Stimulated activated memory B cell treated with anti-CD40 and anti-IgM and Interleukin-4, amounts not matched to agents 10 μg/mL and 1 μg/mL and 100 μg/mL, for 72 hours (primary cell): ENCODE results near the gene PIK3CG.
"Not testable (repeated sequence)": the region's sequence is repeated elsewhere in the genome, so short reads cannot be mapped to it uniquely, and the experiment has no call there.

Experiments
- ATAC-seq: fragments of 150-1000 bp; cut with Tn5 transposase; 2 replicates; pipeline ENCODE4 v1.10.0; 2021
- H3K27ac Mint-ChIP-seq: one replicate; pipeline ENCODE4 v1.8.0; 2022; ENCODE audit warnings: mild to moderate bottlenecking, mixed read lengths
- H3K27me3 Mint-ChIP-seq: one replicate; pipeline ENCODE4 v1.8.0; 2022; ENCODE audit warnings: mixed read lengths
- H3K36me3 Mint-ChIP-seq: one replicate; pipeline ENCODE4 v1.8.0; 2022; ENCODE audit warnings: mixed read lengths
- H3K4me1 Mint-ChIP-seq: one replicate; pipeline ENCODE4 v1.8.0; 2022; ENCODE audit warnings: mixed read lengths
- H3K4me3 Mint-ChIP-seq: one replicate; pipeline ENCODE4 v1.8.0; 2022; ENCODE audit warnings: mild to moderate bottlenecking, moderate library complexity, mixed read lengths
- H3K9me3 Mint-ChIP-seq: one replicate; pipeline ENCODE4 v1.8.0; 2022; ENCODE audit warnings: mixed read lengths

Gene PIK3CG

DNA sequence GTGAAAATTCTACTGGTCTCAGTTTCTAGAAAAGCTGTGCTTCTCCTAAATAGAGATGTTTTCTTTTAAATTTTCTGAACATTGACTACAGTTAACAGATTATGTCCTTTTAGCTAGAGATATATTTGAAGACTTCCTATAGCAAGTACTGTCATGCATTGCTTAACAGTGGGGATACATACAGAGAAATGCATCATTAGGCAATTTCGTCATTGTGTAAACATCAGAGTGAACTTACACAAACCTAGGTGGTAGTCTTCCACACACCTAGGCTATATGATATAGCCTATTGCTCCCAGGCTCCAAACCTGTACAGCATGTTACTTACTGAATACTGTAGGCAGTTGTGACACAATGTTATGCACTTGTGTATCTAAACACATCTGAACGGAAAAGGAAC, 28.5 kb downstream of the PIK3CG start:
- Mint-ChIP-seq H3K4me3 (no peak overlapping the region), H3K36me3 (peaks cover 78% of the 10 kb centered on the region), H3K4me1 (peaks cover 71% of the 10 kb centered on the region), H3K27me3 (no peaks in the 10 kb centered on the region), H3K27ac (peak overlapping the region; percentile 52), H3K9me3 (peaks cover 4% of the 10 kb centered on the region)
- no peak for ATAC-seq

DNA sequence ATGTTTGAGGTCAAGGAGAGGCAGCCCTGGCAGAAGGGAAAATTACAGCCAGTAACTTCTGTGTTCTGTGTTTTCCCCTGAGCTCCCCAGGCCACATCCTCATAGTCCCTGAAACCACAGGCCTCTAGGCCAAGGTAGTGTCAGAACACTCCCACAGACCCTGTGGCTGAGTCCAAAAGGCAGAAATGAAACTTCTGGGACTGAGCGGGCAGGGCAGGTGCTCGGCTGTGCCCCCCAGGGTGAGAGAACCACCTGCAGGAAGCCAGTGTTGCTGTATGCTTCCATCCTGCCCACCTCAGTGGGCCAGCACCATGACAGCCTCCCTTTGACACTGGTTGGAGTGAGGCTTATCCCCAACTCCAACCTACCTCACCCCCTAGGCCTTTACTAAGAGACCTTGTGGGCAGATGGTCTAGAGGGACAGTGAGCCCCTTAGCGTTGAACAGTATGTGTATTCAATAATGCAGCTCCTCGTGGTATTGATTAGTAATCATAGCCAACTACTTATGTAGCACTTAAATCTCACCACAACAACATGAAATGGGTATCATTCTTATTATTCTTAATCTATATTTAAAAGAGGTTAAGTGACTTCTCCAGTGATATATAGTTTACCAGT, 30.3 kb downstream of the PIK3CG start:
- Mint-ChIP-seq H3K4me1 (peaks cover 80% of the 10 kb centered on the region), H3K36me3 (peaks cover 82% of the 10 kb centered on the region), H3K27ac (peak overlapping the region; percentile 52), H3K27me3 (no peaks in the 10 kb centered on the region), H3K4me3 (no peak overlapping the region), H3K9me3 (peaks cover 7% of the 10 kb centered on the region)
- ATAC-seq = peak; percentile 100

DNA sequence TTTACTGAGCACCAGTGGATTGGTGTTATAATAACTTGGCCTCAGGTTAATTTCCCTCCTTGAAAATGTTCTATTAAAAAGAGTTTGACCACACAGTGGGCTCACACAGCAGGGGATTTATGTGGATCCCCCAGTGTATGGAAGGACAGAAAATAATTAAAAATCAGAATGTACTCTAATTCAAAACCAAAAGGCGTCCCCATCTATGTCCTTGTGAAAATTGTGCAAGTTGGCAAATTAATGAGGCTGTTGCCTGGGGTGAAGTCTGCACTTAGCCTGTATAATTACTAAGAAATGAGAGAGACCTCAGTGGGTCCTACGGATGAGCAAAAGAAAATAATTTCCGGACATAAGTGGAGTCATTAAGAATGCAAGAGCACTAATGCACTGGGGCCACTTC, 31.1 kb downstream of the PIK3CG start:
- Mint-ChIP-seq H3K4me1 (peaks cover 80% of the 10 kb centered on the region), H3K27ac (no peak overlapping the region), H3K27me3 (no peaks in the 10 kb centered on the region), H3K9me3 (peaks cover 7% of the 10 kb centered on the region), H3K36me3 (peaks cover 82% of the 10 kb centered on the region), H3K4me3 (no peak overlapping the region)
- ATAC-seq = no peak

DNA sequence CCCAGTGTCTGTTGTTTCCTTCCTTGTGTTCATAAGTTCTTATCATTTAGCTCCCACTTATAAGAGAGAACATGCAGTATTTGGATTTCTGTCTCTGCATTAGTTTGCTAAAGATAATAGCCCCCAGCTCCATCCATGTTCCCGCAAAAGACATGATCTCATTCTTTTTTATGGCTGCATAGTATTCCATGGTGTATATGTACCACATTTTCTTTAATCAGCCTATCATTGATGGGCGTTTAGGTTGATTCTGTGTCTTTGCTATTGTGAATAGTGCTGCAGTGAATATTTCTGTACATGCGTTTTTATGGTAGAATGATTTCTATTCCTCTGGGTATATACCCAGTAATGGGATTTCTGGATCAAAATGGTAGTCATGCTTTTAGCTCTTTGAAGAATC, 32.5 kb downstream of the PIK3CG start:
- not testable (repeated sequence) for ATAC-seq, H3K4me3 Mint-ChIP-seq, H3K9me3 Mint-ChIP-seq, H3K27ac Mint-ChIP-seq, H3K27me3 Mint-ChIP-seq
- Mint-ChIP-seq H3K4me1 (peaks cover 78% of the 10 kb centered on the region), H3K36me3 (peaks cover 79% of the 10 kb centered on the region)

DNA sequence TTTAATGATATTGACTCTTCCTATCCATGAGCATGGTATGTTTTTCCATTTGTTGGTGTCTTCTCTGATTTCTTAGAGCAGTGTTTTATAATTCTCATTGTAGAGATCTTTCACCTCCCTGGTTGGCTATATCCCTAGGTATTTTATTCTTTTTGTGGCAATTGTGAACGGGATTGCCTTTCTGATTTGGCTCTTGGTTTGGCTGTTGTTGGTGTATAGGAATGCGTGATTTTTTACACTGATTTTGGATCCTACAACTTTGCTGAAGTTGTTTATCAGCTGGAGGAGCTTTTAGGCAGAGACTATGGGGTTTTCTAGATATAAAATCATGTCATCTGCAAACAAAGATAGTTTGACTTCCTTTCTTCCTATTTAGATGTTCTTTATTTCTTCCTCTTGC, 33.9 kb downstream of the PIK3CG start:
- not testable (repeated sequence) for H3K27me3 Mint-ChIP-seq, ATAC-seq, H3K4me3 Mint-ChIP-seq, H3K9me3 Mint-ChIP-seq
- H3K36me3 Mint-ChIP-seq = peaks cover 68% of the 10 kb centered on the region
- peak overlapping the region; percentile 50 for H3K27ac Mint-ChIP-seq
- peaks cover 65% of the 10 kb centered on the region for H3K4me1 Mint-ChIP-seq

DNA sequence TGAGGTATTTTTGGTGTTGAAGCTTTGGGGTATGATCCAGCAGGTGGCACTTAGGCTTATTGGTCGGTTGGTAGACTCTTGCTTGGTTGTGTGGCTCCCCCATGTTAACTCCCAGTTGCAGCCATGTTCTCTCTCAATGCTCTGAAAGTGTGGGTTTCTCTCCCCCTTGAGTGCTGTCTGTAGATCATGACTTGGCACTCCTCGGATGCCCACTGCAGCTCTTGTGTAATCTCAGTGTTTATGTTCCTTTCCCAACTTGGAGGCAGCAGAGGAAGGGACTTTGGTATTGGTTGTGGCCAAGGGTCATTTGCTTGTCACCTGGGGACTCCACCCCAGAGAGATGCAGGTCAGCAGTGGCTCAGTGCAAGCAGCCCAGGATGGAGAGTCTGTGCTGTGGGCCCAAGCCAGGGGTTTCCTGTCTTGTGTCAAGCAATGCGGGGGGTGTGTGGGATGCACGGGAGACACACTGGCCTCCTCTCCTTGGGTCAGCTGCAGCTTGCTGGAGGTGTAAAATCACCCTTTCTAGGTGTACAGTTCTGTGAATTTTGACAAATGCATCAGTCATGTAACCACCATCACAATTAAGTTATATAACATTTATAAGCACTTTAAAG, 36.9 kb downstream of the PIK3CG start:
- peaks cover 73% of the 10 kb centered on the region for H3K36me3 Mint-ChIP-seq
- H3K4me3 Mint-ChIP-seq = no peak overlapping the region
- no peaks in the 10 kb centered on the region for H3K27me3 Mint-ChIP-seq
- peak overlapping the region; percentile 50 for H3K27ac Mint-ChIP-seq
- ATAC-seq = no peak
- peaks cover 44% of the 10 kb centered on the region for H3K4me1 Mint-ChIP-seq
- peaks cover 7% of the 10 kb centered on the region for H3K9me3 Mint-ChIP-seq

DNA sequence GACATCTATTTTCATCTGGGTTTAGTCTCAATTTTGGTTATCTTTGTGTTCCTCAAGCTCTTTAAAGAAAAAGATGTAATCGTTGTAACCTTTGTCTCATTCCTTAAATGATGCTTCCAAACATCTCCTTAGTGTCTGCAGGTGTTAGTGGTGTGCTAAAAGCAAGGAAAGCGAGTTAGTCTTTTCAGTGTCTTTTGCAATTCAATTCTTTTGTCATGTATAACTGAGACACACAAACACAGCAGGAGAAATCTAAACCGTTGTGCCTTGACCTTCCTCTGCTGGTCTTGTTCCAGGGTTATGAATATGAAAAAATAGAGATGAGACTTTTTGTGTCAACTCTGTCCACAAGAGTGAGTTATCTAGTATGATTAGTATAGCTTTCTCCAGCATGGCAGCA, 40.7 kb downstream of the PIK3CG start:
- Mint-ChIP-seq H3K27ac (no peak overlapping the region), H3K9me3 (no peaks in the 10 kb centered on the region), H3K36me3 (peaks cover 50% of the 10 kb centered on the region), H3K4me3 (no peak overlapping the region), H3K4me1 (peaks cover 16% of the 10 kb centered on the region), H3K27me3 (no peaks in the 10 kb centered on the region)
- no peak for ATAC-seq

DNA sequence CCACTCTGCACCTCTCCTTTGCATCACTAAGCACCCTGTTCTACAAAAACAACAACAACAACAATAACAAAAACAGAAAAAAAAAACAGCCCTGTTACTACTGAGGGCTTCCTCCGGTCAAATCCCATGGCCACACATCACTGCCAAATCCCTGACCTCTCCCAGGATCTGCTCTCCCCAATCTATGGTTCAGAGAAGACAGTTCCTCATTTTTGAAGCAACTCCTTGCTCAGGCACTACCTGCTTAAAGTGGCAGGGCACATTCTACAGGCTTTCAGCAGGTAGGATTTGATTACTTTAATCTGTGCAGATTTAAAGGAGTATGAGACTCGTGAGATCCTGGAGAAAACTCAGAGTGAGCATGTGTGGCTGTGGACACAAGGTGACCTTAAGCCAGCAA, 46.9 kb downstream of the PIK3CG start:
- Mint-ChIP-seq H3K27ac (no peak overlapping the region), H3K9me3 (peaks cover 3% of the 10 kb centered on the region), H3K4me3 (no peak overlapping the region), H3K36me3 (peaks cover 21% of the 10 kb centered on the region), H3K4me1 (peaks cover 12% of the 10 kb centered on the region), H3K27me3 (no peaks in the 10 kb centered on the region)
- ATAC-seq = no peak

DNA sequence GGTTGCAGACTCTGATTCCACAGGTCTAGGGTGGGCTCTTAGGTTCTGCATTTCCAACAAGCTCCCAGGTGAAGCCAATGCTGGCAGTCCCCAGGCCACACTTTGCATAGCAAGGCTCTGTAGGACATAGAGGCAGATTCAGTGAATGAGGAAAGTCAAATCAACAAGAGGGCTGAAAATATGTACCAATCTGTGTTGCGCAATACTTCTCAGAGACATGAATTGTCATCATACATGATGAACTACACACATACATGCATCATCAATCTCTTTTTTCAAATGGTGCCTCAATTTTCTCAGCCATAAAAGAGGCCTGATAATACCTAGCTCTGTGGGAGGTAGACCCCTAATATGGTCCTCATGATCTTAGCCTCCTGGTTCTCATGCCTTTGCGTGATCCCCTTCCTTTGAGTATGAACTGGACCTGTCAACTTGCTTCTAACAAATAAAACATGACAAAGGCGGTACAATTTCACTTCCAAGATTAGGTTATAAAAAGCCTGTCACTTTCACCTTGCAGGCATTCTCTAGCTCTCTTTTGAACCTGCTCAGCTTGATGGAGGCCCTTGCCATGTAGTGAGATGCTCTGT, 49.0 kb downstream of the PIK3CG start:
- ATAC-seq = no peak
- H3K4me3 Mint-ChIP-seq = no peak overlapping the region
- H3K9me3 Mint-ChIP-seq = peaks cover 3% of the 10 kb centered on the region
- peaks cover 12% of the 10 kb centered on the region for H3K4me1 Mint-ChIP-seq
- peaks cover 6% of the 10 kb centered on the region for H3K36me3 Mint-ChIP-seq
- no peaks in the 10 kb centered on the region for H3K27me3 Mint-ChIP-seq
- no peak overlapping the region for H3K27ac Mint-ChIP-seq

DNA sequence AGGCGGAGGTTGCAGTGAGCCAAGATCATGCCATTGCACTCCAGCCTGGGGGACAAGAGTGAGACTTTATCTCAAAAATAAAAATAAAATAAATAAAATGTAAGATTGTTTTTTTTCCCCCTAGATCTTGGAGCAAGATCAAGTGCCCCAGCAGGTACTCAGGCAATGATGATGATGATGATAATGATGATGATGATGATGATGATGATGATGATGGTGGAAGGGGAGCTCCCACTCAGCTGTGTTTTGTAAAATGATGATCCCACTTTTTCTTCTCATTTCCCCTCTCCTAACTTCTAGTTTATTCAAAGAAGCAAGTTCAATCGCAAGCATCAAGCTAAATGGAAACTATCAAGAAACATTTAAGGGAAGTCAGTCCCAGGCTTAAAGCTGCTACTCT, 50.3 kb downstream of the PIK3CG start:
- peak overlapping the region; percentile 62 for H3K27ac Mint-ChIP-seq

DNA sequence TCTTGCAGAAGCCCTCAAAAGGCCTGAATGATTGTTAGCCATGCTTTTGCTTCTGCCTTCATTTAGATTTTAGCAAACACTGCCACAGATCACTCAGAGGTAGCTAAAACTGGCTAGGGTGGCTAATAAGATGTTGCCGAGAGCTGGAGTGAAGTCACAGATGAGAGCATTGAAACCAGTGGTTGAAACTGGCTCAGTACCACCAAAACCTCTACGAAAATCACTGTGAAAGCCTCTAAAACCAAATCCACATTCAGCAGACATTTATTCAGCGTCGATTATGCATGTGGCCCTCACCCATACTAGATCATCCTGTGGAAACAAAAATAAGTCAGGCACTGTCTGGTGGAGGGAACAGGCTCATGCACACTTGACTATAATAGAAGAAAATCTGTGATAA, 50.8 kb downstream of the PIK3CG start:
- Mint-ChIP-seq H3K4me3 (no peak overlapping the region), H3K27me3 (no peaks in the 10 kb centered on the region), H3K4me1 (peaks cover 12% of the 10 kb centered on the region), H3K36me3 (peaks cover 16% of the 10 kb centered on the region), H3K9me3 (peaks cover 16% of the 10 kb centered on the region), H3K27ac (peak overlapping the region; percentile 62)
- peak; percentile 91 for ATAC-seq

More for the DNA sequence above, 50.3 kb downstream of the PIK3CG start:
- peak; percentile 5 for ATAC-seq
- Mint-ChIP-seq H3K27me3 (no peaks in the 10 kb centered on the region), H3K9me3 (peaks cover 13% of the 10 kb centered on the region), H3K36me3 (peaks cover 16% of the 10 kb centered on the region), H3K4me1 (peaks cover 12% of the 10 kb centered on the region), H3K4me3 (peak overlapping the region; percentile 4)

DNA sequence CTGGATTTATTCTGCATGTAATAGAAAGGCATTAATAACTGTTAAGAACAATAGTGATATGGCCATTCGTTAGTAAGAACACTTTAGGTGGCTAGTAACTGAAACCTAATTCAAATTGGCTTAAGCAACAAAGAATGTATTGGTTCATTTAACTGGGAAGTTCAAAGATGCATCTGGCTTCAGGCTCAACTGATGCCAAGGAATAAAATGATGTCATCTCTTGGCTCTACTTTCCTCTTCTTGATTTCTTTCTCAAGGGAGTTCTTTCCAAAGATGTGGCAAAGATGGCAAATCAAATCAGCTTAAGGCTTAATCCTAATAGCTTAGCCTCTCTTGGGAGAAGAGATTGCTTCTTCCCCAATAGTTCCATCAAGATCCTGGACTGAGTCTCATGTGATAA, 51.6 kb downstream of the PIK3CG start:
- Mint-ChIP-seq H3K9me3 (peaks cover 21% of the 10 kb centered on the region), H3K27me3 (no peaks in the 10 kb centered on the region), H3K36me3 (peaks cover 16% of the 10 kb centered on the region), H3K4me1 (peaks cover 12% of the 10 kb centered on the region), H3K27ac (peak overlapping the region; percentile 62), H3K4me3 (no peak overlapping the region)
- no peak for ATAC-seq

DNA sequence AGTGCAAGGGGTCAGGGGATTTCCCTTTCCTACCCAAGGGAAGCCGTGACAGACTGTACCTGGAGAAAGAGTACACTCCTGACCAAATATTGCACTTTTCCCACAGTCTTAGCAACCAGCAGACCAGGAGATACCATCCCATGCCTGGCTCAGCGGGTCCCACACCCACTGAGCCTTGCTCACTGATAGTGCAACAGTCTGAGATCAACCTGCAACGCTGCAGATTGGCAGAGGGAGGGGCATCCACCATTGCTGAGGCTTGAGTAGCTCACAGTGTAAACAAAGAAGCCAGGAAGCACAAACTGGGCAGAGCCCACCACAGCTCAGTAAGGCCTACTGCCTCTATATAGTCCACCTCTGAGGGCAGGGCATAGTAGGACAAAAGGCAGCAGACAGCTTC, 53.9 kb downstream of the PIK3CG start:
- Mint-ChIP-seq H3K9me3 (peaks cover 23% of the 10 kb centered on the region), H3K4me3 (no peak overlapping the region), H3K4me1 (peaks cover 12% of the 10 kb centered on the region), H3K36me3 (peaks cover 16% of the 10 kb centered on the region), H3K27me3 (no peaks in the 10 kb centered on the region), H3K27ac (no peak overlapping the region)
- no peak for ATAC-seq

DNA sequence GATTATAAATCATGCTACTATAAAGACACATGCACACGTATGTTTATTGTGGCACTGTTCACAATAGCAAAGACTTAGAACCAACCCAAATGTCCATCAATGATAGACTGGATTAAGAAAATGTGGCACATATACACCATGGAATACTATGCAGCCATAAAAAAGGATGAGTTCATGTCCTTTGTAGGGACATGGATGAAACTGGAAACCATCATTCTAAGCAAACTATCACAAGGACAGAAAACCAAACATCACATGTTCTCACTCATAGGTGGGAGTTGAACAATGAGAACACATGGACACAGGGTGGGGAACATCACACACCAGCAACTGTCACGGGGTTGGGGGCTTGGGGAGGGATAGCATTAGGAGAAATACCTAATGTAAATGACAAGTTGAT, 59.4 kb downstream of the PIK3CG start:
- H3K27me3 Mint-ChIP-seq, H3K27ac Mint-ChIP-seq, H3K4me1 Mint-ChIP-seq, ATAC-seq, H3K4me3 Mint-ChIP-seq: not testable (repeated sequence)
- peaks cover 13% of the 10 kb centered on the region for H3K36me3 Mint-ChIP-seq
- peaks cover 26% of the 10 kb centered on the region for H3K9me3 Mint-ChIP-seq

DNA sequence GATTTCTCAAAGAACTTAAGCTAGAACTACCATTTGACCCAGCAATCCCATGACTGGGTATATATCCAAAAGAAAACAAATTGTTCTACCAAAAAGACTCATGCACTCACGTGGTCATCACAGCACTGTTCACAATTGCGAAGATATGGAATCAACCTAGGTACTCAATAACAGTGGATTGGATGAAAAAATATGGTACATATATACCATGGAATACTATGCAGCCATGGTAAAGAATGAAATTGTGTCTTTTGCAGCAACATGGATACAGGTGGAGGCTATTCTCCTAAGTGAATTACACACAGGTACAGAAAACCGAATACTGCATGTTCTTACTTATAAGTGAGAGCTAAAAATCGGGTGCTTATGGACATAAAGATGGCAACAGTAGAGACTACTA, 61.8 kb downstream of the PIK3CG start:
- no peak overlapping the region for H3K4me3 Mint-ChIP-seq
- H3K27ac Mint-ChIP-seq = no peak overlapping the region
- H3K4me1 Mint-ChIP-seq = peaks cover 5% of the 10 kb centered on the region
- ATAC-seq = no peak
- peaks cover 6% of the 10 kb centered on the region for H3K9me3 Mint-ChIP-seq
- H3K36me3 Mint-ChIP-seq = peaks cover 4% of the 10 kb centered on the region
- no peaks in the 10 kb centered on the region for H3K27me3 Mint-ChIP-seq

DNA sequence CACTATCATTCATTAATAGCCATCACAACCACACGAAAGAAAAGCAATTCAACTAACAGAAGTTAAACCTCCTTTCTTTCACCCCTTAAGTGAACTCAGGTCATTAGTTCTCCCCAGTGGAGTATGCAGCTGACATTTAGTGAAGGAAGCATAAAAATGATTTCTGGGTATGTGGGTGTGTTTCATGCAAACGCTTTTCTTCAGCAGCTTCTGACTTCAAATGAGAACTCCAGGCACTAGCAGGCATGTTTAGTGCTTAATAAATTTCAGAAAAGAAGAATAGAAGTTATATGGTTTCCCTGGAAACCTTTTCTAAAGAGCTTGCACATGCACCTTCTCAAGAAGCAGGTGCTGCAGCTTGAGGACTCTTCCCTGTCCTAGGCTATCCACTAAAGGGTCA, 62.5 kb downstream of the PIK3CG start:
- peaks cover 6% of the 10 kb centered on the region for H3K9me3 Mint-ChIP-seq
- no peak for ATAC-seq
- no peaks in the 10 kb centered on the region for H3K27me3 Mint-ChIP-seq
- peaks cover 4% of the 10 kb centered on the region for H3K36me3 Mint-ChIP-seq
- H3K4me1 Mint-ChIP-seq = peaks cover 5% of the 10 kb centered on the region
- H3K4me3 Mint-ChIP-seq = no peak overlapping the region
- H3K27ac Mint-ChIP-seq = no peak overlapping the region
